HG03469 (cell line): ENCODE data around the gene PDHB.
"Not testable (repeated sequence)": the region's sequence is repeated elsewhere in the genome, so short reads cannot be mapped to it uniquely, and the experiment has no call there.

Source experiments
- ATAC-seq: cut with Tn5 transposase; IDR thresholded peaks from one replicate; pipeline ENCODE4 v1.9.1; 2021; ENCODE audit warnings: mild to moderate bottlenecking, moderate library complexity, moderate number of reproducible peaks; ENCODE audit not compliant: unreplicated experiment

Gene PDHB

GRCh38 chr3:58440996-58441355 lies 7.3 kb upstream of the PDHB start:
- ATAC-seq = not testable (repeated sequence)

- ATAC-seq = not testable (repeated sequence)
These were observed 3.6 kb upstream of the PDHB start for GRCh38 chr3:58437276-58437675.

- ATAC-seq = no peak
These were observed 1.4 kb upstream of the PDHB start for GRCh38 chr3:58434990-58435389.

- ATAC-seq = no peak
These were observed 879 bp upstream of the PDHB start for GRCh38 chr3:58434511-58434910.

GRCh38 chr3:58434168-58434504 lies 504 bp upstream of the PDHB start:
- ATAC-seq = no peak

GRCh38 chr3:58432905-58433304 lies 727 bp downstream of the PDHB start:
- no peak for ATAC-seq

- no peak for ATAC-seq
These were observed 4.0 kb downstream of the PDHB start for GRCh38 chr3:58429657-58430056.

GRCh38 chr3:58427661-58428361 lies 5.8 kb downstream of the PDHB start:
- ATAC-seq = no peak

DNA sequence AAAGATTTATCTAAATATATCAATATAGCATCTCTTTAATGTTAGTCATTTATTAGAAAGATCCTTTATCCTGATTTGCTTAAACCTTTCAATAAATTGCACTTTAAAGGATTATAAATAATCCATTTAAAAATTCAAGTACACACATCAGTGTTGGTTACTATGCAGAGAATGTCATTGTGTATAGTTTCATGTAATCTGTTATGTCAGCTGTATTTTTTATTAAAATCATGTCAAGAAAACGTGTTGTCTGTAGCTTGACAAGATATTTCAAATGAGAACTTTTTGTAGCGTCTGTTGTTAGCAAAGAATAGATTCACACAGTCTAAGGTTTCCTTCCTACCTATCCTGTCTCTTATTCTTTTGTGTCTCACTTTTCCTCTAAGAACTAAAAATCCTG lies 7.8 kb downstream of the PDHB start:
- ATAC-seq = no peak

GRCh38 chr3:58424613-58425012 lies 9.0 kb downstream of the PDHB start:
- ATAC-seq = no peak

DNA sequence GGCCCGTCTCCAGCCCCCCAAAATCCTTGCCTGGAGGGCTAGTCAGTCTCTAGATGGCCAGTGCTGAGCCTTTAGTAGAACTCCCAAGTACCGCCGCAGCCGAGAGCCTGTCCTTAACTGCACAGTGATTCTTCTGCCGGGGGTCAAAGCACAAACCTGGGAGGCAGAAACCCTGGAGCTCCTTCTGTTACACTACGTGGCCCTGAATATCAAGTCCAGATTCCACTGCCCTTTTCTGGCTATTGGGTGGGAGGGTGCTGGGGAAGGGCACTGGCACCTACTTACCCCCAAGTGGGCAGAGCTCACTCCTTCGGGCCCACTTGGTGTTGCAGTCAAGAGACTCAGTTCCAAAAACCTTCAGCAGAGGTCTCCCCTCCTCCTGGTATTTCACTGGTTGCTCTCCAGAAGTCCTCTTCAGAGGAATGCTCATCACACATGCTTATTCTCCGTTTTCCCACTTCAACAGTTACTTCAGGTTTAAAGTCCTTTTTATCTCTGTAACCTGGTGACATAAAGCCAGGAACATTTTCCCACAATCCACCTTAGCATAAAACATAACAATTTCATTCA lies 10.8 kb downstream of the PDHB start:
- no peak for ATAC-seq

- no peak for ATAC-seq
These were observed 12.6 kb downstream of the PDHB start for GRCh38 chr3:58421004-58421403.

- peak; percentile 61 for ATAC-seq
These were observed 13.7 kb downstream of the PDHB start for GRCh38 chr3:58419780-58420507.

DNA sequence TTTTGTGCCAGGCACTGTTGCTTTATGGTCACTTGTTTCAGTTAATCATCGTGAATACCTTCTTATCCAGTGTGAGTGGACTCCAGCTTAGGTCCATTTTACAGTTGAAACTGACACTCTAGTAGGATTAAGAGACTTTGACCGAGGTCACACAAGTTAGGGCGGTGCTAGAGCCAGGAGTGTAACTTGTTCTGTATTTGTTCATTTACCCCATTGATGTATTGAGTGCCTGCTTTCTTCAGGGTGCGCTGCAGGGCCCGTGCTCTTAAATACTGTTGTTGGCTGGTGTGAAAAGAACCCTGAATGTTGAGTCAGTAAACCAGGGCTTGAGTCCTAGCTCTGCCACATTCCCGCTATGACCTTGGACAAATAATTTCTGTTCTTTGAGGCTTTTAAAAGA lies 15.4 kb downstream of the PDHB start:
- no peak for ATAC-seq

GRCh38 chr3:58417075-58417474 lies 16.6 kb downstream of the PDHB start:
- no peak for ATAC-seq

- ATAC-seq = no peak
These were observed 17.4 kb downstream of the PDHB start for GRCh38 chr3:58416191-58416590.

DNA sequence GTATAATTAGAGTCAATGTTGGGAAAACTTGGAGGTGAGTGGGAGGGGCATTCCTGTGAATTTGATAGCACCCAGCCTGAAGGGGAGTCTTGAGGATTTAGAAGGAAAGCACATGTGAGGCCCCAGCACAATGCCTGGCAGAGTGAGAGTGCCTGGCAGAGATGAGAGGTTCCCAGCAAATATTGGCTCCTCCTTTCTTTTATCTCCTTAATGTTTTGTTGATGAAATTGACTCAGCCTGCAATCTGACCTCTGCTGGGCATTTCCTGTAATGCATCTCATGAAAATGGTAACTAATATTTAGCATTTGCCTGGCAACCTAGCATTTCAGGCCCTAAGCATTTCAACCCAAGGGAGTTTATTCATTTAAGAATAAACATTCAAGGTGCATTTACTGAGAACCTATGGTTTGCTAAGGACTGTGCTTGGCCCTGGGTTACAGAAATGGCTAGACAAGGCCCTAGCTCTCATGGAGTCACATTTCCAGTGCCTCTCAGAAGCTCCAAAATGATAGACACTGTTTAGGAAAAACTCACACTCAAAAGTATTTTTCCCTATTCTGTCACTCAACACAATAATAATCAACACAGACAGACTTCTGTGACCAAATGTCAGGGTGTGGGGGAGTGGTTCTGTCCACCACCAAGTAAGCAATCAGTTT lies 19.0 kb downstream of the PDHB start:
- peak; percentile 36 for ATAC-seq

- ATAC-seq = no peak
These were observed 21.5 kb downstream of the PDHB start for GRCh38 chr3:58411851-58412830.

- ATAC-seq = no peak
These were observed 22.6 kb downstream of the PDHB start for GRCh38 chr3:58411036-58411435.

DNA sequence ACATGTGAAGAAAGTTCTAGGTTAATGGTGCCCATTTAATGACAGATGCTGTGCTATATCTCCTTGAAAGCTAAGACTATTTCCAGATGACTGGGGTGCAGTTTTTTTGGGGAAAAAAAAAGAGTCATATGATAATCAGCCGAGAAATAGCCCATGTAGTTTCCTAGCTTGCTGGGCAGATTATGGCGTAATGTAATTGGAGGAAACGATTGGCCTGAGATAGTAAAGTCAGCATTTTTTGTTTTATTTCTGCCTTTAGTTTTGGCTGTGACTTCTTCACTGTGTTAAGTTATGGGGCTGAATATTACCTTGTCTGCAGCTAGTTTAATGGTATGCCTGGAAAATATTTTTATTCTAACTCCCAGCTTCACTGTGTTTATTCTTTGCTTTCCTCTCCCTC lies 24.0 kb downstream of the PDHB start:
- ATAC-seq = no peak

- no peak for ATAC-seq
These were observed 24.7 kb downstream of the PDHB start for GRCh38 chr3:58408906-58409305.
